Mesenchymal stem cell (in vitro differentiated cells and primary cell): ENCODE data around the gene PLAAT2.
"Not testable (repeated sequence)": the region's sequence is repeated elsewhere in the genome, so short reads cannot be mapped to it uniquely, and the experiment has no call there.

Experiments used
- DNase-seq: peaks from one replicate; pipeline ENCODE4 v3.0.0-alpha.2; 2013
- H2AFZ ChIP-seq: one replicate; pipeline ENCODE4 v1.6.1; 2013; ENCODE audit warnings: low read depth, mild to moderate bottlenecking, control low read depth, inconsistent platforms, low read length, moderate library complexity
- H2AK5ac ChIP-seq: 2 replicates; pipeline ENCODE4 v1.6.1; 2013; ENCODE audit warnings: low read length, moderate library complexity, mild to moderate bottlenecking, inconsistent platforms; ENCODE audit not compliant: severe bottlenecking
- H2BK120ac ChIP-seq: one replicate; pipeline ENCODE4 v1.6.1; 2013; ENCODE audit warnings: low read depth, mild to moderate bottlenecking, inconsistent platforms, low read length, moderate library complexity
- H2BK12ac ChIP-seq, 2 experiments: one replicate each; pipeline ENCODE4 v1.6.1; 2013; ENCODE audit warnings: inconsistent platforms in 2 of 2, low read length in 2 of 2, mild to moderate bottlenecking in 2 of 2, moderate library complexity in 2 of 2, control low read depth in 1 of 2
- H2BK15ac ChIP-seq: one replicate; pipeline ENCODE4 v1.6.1; 2013; ENCODE audit warnings: mild to moderate bottlenecking, low read depth, inconsistent platforms; ENCODE audit not compliant: poor library complexity, severe bottlenecking
- H2BK5ac ChIP-seq: 2 replicates; pipeline ENCODE4 v1.6.1; 2013; ENCODE audit warnings: low read depth, mild to moderate bottlenecking, low read length, control low read depth, inconsistent platforms; ENCODE audit not compliant: poor library complexity, severe bottlenecking
- H3K14ac ChIP-seq, 2 experiments: one replicate each; pipeline ENCODE4 v1.6.1; 2013; ENCODE audit warnings: inconsistent platforms in 2 of 2, low read length in 2 of 2, control low read depth in 1 of 2, mild to moderate bottlenecking in 1 of 2, moderate library complexity in 1 of 2
- H3K18ac ChIP-seq, 2 experiments: one replicate each; pipeline ENCODE4 v1.6.1; 2013; ENCODE audit warnings: inconsistent platforms in 2 of 2, low read length in 2 of 2, control low read depth in 1 of 2, low read depth in 1 of 2, mild to moderate bottlenecking in 1 of 2
- H3K23ac ChIP-seq, 2 experiments: one replicate each; pipeline ENCODE4 v1.6.1; 2013; ENCODE audit warnings: inconsistent platforms in 2 of 2, low read length in 2 of 2, mild to moderate bottlenecking in 2 of 2, moderate library complexity in 2 of 2, control low read depth in 1 of 2
- H3K27ac ChIP-seq: 2 replicates; pipeline ENCODE4 v1.5.1; 2013; ENCODE audit warnings: mild to moderate bottlenecking, moderate library complexity, low read length, control low read depth, inconsistent platforms; ENCODE audit not compliant: poor library complexity, severe bottlenecking
- H3K27me3 ChIP-seq, 2 experiments: 2 replicates each; pipeline versions ENCODE4 v1.6.1 to v1.7.0; 2013; ENCODE audit warnings: low read length in 2 of 2, mild to moderate bottlenecking in 2 of 2, moderate library complexity in 2 of 2, control low read depth in 1 of 2, inconsistent platforms in 1 of 2; ENCODE audit not compliant: control insufficient read depth in 1 of 2, insufficient read depth in 1 of 2
- H3K36me3 ChIP-seq, 2 experiments: 2 replicates each; pipeline versions ENCODE4 v1.6.1 to v1.7.0; 2013; ENCODE audit warnings: low read length in 2 of 2, control low read depth in 1 of 2, inconsistent platforms in 1 of 2, low read depth in 1 of 2, mild to moderate bottlenecking in 1 of 2; ENCODE audit not compliant: insufficient read depth in 2 of 2, control insufficient read depth in 1 of 2
- H3K4ac ChIP-seq, 2 experiments: one replicate each; pipeline ENCODE4 v1.6.1; 2013; ENCODE audit warnings: inconsistent platforms in 2 of 2, low read length in 2 of 2, mild to moderate bottlenecking in 2 of 2, moderate library complexity in 2 of 2, control low read depth in 1 of 2, low read depth in 1 of 2
- H3K4me1 ChIP-seq: 2 replicates; pipeline ENCODE4 v1.6.1; 2013; ENCODE audit warnings: low read depth, low read length, control low read depth; ENCODE audit not compliant: control insufficient read depth, insufficient read depth
- H3K4me2 ChIP-seq: 2 replicates; pipeline ENCODE4 v1.6.1; 2013; ENCODE audit warnings: low read length, mild to moderate bottlenecking, inconsistent platforms; ENCODE audit not compliant: poor library complexity, severe bottlenecking
- H3K4me3 ChIP-seq, 2 experiments: 2 replicates each; pipeline versions ENCODE4 v1.5.1 to v1.7.0; 2013; ENCODE audit warnings: low read length in 2 of 2, mild to moderate bottlenecking in 2 of 2, control low read depth in 1 of 2, low read depth in 1 of 2; ENCODE audit not compliant: insufficient read depth in 1 of 2
- H3K79me1 ChIP-seq: replicated peaks from 2 replicates; pipeline ENCODE4 v1.6.1; 2013; ENCODE audit warnings: mild to moderate bottlenecking, control low read depth, low read length, inconsistent platforms; ENCODE audit not compliant: poor library complexity, severe bottlenecking
- H3K9ac ChIP-seq: 2 replicates; pipeline ENCODE4 v1.7.0; 2013; ENCODE audit warnings: mild to moderate bottlenecking, low read length, moderate library complexity
- H3K9me3 ChIP-seq: 2 replicates; pipeline ENCODE4 v1.7.0; 2013; ENCODE audit warnings: mild to moderate bottlenecking, low read length; ENCODE audit not compliant: control insufficient read depth
- H4K8ac ChIP-seq: one replicate; pipeline ENCODE4 v1.6.1; 2013; ENCODE audit warnings: inconsistent platforms, mild to moderate bottlenecking, low read length, moderate library complexity
- H4K91ac ChIP-seq: one replicate; pipeline ENCODE4 v1.6.1; 2013; ENCODE audit warnings: mild to moderate bottlenecking, low read length, inconsistent platforms
- WGBS: methylation state at CpG from one replicate; pipeline ENCODE4 v1.1.7; 2013; ENCODE audit warnings: mixed read lengths; 5-methylcytosine and 5-hydroxymethylcytosine counted together

The PLAAT2 gene

GRCh38 chr11:63602290-63603179 is 39.4 kb upstream of the PLAAT2 start:
- 93% methylated on average over 9 of the region's 11 CpGs for WGBS
- Histone ChIP-seq H3K27ac (peak overlapping the region; percentile 20), H3K4me1 (peaks cover 23% of the 10 kb centered on the region), H3K79me1 (peaks cover 22% of the 10 kb centered on the region), H3K9ac (peak overlapping the region; percentile 60), H3K36me3 (peaks cover 0 to 21% of the 10 kb centered on the region in 2 experiments)
- not testable (repeated sequence) for H3K4ac ChIP-seq, H2BK15ac ChIP-seq, H4K8ac ChIP-seq, H3K4me2 ChIP-seq, DNase-seq, H2AK5ac ChIP-seq, H2BK12ac ChIP-seq, H3K27me3 ChIP-seq, H2BK5ac ChIP-seq, H2BK120ac ChIP-seq, H3K9me3 ChIP-seq, H3K4me3 ChIP-seq, H3K23ac ChIP-seq, H2AFZ ChIP-seq, H3K14ac ChIP-seq, H3K18ac ChIP-seq, H4K91ac ChIP-seq

DNA sequence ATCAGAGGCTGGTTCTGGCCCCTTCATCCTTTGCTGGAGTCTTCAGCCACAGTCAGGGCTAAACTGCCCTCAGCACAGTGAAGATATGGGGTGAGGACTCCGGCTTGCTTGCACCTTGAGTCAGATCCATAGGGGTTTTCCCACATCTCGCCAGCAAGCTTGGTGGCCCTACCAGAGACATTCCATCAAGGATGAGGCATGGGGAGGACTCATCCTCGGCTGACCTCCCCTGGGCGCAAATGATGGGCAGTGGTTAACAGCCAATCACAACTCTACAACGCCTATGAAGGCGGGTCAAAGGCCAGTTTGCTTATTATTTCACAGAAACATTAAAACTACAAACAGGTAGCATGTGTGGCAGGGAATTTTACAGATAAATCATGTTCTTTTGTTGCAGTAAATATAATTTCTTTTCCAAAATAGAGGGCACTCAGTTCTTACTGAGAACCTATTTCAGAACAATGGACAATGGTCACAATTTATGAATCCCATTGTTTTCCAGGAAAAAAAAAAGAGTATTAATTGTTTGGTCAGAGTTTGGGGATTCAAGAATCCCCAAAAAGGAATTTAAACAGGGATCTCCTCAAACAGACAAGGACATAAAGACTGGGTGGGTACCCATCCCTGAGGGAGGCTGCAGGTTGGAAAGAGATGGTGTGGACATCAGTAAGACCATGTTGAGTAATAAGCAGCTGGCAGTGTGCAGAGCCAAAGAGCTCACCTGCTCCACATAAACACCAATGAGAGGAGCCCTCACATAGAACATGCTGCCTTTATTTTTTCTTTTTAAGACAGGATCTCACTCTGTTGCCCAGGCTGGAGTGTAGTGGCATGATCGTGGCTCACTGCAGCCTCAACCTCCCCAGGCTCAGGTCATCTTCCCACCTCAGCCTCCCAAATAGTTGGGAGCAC is 36.3 kb upstream of the PLAAT2 start:
- no peak overlapping the region for H3K14ac ChIP-seq
- H3K79me1 ChIP-seq: peaks cover 16% of the 10 kb centered on the region
- peak; percentile 23 for DNase-seq
- H2BK12ac ChIP-seq: no peak overlapping the region
- H3K27ac ChIP-seq: peak overlapping the region; percentile 50
- no peak overlapping the region for H3K4me2 ChIP-seq
- peak overlapping the region; percentile 40 for H3K9ac ChIP-seq
- H3K4me1 ChIP-seq: peaks cover 21% of the 10 kb centered on the region
- WGBS: 58% methylated on average over 4 of the region's 7 CpGs
- no peak overlapping the region for H3K4ac ChIP-seq
- no peak overlapping the region for H2BK120ac ChIP-seq
- H2BK15ac ChIP-seq: no peak overlapping the region
- H3K36me3 ChIP-seq: peaks cover 3 to 28% of the 10 kb centered on the region in 2 experiments
- no peak overlapping the region for H3K18ac ChIP-seq
- H4K91ac ChIP-seq: no peak overlapping the region
- no peak overlapping the region for H4K8ac ChIP-seq
- H3K9me3 ChIP-seq: no peaks in the 10 kb centered on the region
- peak overlapping the region; percentile 61 for H2AK5ac ChIP-seq
- no peaks in the 10 kb centered on the region for H3K27me3 ChIP-seq
- H2BK5ac ChIP-seq: no peak overlapping the region
- H3K4me3 ChIP-seq: no peak overlapping the region
- H2AFZ ChIP-seq: no peak overlapping the region
- H3K23ac ChIP-seq: no peak overlapping the region

DNA sequence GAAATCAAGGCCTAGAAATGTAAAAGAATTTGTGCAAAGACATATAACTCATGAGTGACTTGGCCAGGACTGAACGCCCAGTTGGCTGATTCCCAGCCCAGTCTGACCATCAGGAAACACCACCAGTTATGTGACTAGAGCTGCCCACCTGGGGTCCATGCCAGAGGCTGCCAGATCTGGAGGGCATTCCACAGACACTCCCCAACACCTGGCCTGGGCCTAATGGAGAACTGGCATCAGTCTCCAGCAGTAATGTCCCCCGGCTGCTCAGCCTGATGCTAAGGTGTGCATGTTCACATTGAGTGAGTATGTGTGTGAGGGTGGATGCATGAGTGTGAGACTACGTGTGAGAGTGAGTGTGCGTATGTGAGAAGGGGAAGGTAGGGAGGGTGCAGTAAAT is 35.4 kb upstream of the PLAAT2 start:
- H3K4me1 ChIP-seq: peaks cover 21% of the 10 kb centered on the region
- no peak overlapping the region for H2BK15ac ChIP-seq
- H3K79me1 ChIP-seq: peaks cover 22% of the 10 kb centered on the region
- H4K8ac ChIP-seq: no peak overlapping the region
- no peak overlapping the region for H3K4me3 ChIP-seq
- H3K9me3 ChIP-seq: no peaks in the 10 kb centered on the region
- peak overlapping the region; percentile 50 for H3K27ac ChIP-seq
- H3K4me2 ChIP-seq: no peak overlapping the region
- peaks cover 3 to 36% of the 10 kb centered on the region in 2 experiments for H3K36me3 ChIP-seq
- no peak overlapping the region for H2AFZ ChIP-seq
- H4K91ac ChIP-seq: no peak overlapping the region
- no peak overlapping the region for H2BK120ac ChIP-seq
- no peak overlapping the region for H3K23ac ChIP-seq
- no peak for DNase-seq
- no peak overlapping the region for H3K14ac ChIP-seq
- H2AK5ac ChIP-seq: peak overlapping the region; percentile 43
- no peak overlapping the region for H3K4ac ChIP-seq
- H3K18ac ChIP-seq: no peak overlapping the region
- no peak overlapping the region for H2BK12ac ChIP-seq
- no peak overlapping the region for H2BK5ac ChIP-seq
- no peak overlapping the region for H3K9ac ChIP-seq
- no peaks in the 10 kb centered on the region for H3K27me3 ChIP-seq
- 82% methylated on average over 4 of the region's 4 CpGs for WGBS

DNA sequence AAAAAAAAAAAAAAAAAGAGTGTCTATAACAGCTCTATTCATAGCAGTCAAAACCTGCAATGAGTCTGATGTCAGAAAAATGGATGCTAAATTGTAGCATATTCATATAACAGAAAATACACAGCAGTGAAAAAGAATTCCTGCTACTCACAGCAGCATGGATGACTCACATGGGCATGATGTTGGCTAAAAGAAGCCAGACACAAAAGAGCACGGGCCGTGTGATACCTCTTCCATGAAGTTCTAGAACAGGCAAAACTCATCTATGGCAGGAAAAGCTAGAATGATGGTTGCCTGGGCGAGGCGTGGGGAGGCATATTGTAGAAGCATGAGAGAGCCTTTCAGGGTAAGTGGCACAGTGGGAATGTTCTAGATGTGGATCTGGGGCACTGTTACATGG is 32.1 kb upstream of the PLAAT2 start:
- H2BK5ac ChIP-seq: no peak overlapping the region
- H2BK120ac ChIP-seq: no peak overlapping the region
- H3K27me3 ChIP-seq: no peaks in the 10 kb centered on the region
- peaks cover 14 to 62% of the 10 kb centered on the region in 2 experiments for H3K36me3 ChIP-seq
- no peak overlapping the region for H3K4me2 ChIP-seq
- no peak overlapping the region for H4K8ac ChIP-seq
- no peak overlapping the region for H4K91ac ChIP-seq
- no peak overlapping the region for H3K4ac ChIP-seq
- no peak overlapping the region for H3K9ac ChIP-seq
- H3K18ac ChIP-seq: no peak overlapping the region
- no peak overlapping the region for H2AFZ ChIP-seq
- peaks cover 35% of the 10 kb centered on the region for H3K79me1 ChIP-seq
- H3K9me3 ChIP-seq: no peaks in the 10 kb centered on the region
- H3K27ac ChIP-seq: peak overlapping the region; percentile 31
- H3K23ac ChIP-seq: no peak overlapping the region
- no peak overlapping the region for H3K14ac ChIP-seq
- H2AK5ac ChIP-seq: peak overlapping the region; percentile 35
- peaks cover 19% of the 10 kb centered on the region for H3K4me1 ChIP-seq
- no peak overlapping the region for H2BK15ac ChIP-seq
- no peak for DNase-seq
- WGBS: 88% methylated on average over 4 of the region's 4 CpGs
- H2BK12ac ChIP-seq: no peak overlapping the region
- no peak overlapping the region for H3K4me3 ChIP-seq
